NCI-H446 (cell line): ENCODE measurements around the gene ERBB4.

Experiments used
- DNase-seq, 2 experiments: peaks; one replicate each; lab custom pipeline; 2025; lab: John Stamatoyannopoulos, UW

ERBB4 gene

GRCh38 chr2:212538305-212539071, at the start of gene ERBB4:
TSS of gene ERBB4 (minus strand) at chr2:212538802. CDS start at chr2:212538530, 272 bp downstream.
- peak in 1 of 2 experiments; percentile 61 for DNase-seq

GRCh38 chr2:212580117-212580516, 41.5 kb upstream of the ERBB4 start:
- no peak for DNase-seq

GRCh38 chr2:212556296-212556695, 17.7 kb upstream of the ERBB4 start:
- peak in 1 of 2 experiments; percentile 25 for DNase-seq

- DNase-seq, result peak in 1 of 2 experiments; percentile 32
Measured at GRCh38 chr2:212554233-212554632, 15.6 kb upstream of the ERBB4 start.

- DNase-seq, result no peak
Measured at GRCh38 chr2:212549941-212550340, 11.3 kb upstream of the ERBB4 start.

- DNase-seq, result no peak
Measured at GRCh38 chr2:212549463-212549862, 10.9 kb upstream of the ERBB4 start.

GRCh38 chr2:212548455-212548819, 9.8 kb upstream of the ERBB4 start:
- DNase-seq, result peak; percentile 70 to 72

GRCh38 chr2:212547716-212548454, 9.3 kb upstream of the ERBB4 start:
- no peak for DNase-seq

- no peak for DNase-seq
Measured at GRCh38 chr2:212546669-212547068, 8.1 kb upstream of the ERBB4 start.

- DNase-seq, result peak in 1 of 2 experiments; percentile 15
Measured at GRCh38 chr2:212540341-212540740, 1.7 kb upstream of the ERBB4 start.

- peak; percentile 68 to 86 for DNase-seq
Measured at GRCh38 chr2:212539072-212539880, 674 bp upstream of the ERBB4 start.

- peak in 1 of 2 experiments; percentile 44 for DNase-seq
Measured at GRCh38 chr2:212537726-212538304, 787 bp downstream of the ERBB4 start.

GRCh38 chr2:212536817-212537725, 1.5 kb downstream of the ERBB4 start:
- peak in 1 of 2 experiments; percentile 46 for DNase-seq

GRCh38 chr2:212535996-212536816, 2.4 kb downstream of the ERBB4 start:
- peak; percentile 63 to 80 for DNase-seq

GRCh38 chr2:212534336-212534735, 4.3 kb downstream of the ERBB4 start:
- DNase-seq, result peak in 1 of 2 experiments; percentile 46

GRCh38 chr2:212532585-212532984, 6.0 kb downstream of the ERBB4 start:
- peak in 1 of 2 experiments; percentile 26 for DNase-seq

- DNase-seq, result no peak
Measured at GRCh38 chr2:212532087-212532486, 6.5 kb downstream of the ERBB4 start.

GRCh38 chr2:212531499-212531898, 7.1 kb downstream of the ERBB4 start:
- DNase-seq, result no peak

- no peak for DNase-seq
Measured at GRCh38 chr2:212530991-212531390, 7.6 kb downstream of the ERBB4 start.

GRCh38 chr2:212530373-212530772, 8.2 kb downstream of the ERBB4 start:
- DNase-seq, result no peak
